HCEC 1CT (cell line): Measurements from ENCODE around the gene SLC66A2.
A peak's percentile ranks its signal among the peaks of the same experiment; 100 is the strongest.

Experiments
- DNase-seq: peaks from one replicate; pipeline ENCODE4 v3.0.0-alpha.2; 2017

Gene SLC66A2

DNA sequence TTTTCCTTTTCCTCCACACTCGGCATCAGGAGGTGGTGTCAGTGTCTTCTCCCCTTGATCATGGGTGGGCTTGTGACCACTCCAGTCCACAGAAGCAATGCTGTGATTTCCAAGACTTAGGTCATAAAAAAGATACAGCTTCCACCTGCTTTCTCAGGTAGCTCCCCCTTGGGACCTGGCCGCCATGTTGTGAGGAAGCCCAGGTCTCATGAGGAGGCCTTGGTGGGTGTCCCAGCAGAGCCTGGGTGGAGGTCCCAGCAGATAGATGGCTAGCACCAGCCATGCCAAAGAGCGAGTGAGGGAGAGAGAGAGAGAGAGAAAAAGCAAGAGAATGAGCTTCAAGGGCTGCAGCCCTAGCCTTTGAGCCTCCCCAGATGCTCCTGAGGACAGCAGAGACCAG is 16.0 kb downstream of the SLC66A2 start:
- no peak for DNase-seq

DNA sequence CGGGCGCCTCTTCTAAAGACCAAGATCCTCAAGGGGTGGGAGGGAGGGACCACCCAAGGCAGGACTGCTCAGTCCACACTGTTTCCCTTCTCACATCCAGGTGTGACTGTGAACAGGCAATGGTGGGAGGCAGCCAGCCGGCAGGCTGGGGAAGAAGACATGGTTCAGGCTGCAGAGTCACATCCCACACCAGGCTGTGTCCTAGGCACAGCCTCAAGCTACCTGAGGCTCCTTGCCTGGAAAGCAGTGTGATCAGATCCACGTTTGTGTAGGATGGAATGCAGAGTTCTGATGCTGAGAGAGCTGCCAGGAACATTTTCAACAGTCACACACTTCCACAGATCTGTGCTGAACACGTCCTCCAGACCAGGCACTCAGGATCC is 16.4 kb downstream of the SLC66A2 start:
- DNase-seq: no peak

DNA sequence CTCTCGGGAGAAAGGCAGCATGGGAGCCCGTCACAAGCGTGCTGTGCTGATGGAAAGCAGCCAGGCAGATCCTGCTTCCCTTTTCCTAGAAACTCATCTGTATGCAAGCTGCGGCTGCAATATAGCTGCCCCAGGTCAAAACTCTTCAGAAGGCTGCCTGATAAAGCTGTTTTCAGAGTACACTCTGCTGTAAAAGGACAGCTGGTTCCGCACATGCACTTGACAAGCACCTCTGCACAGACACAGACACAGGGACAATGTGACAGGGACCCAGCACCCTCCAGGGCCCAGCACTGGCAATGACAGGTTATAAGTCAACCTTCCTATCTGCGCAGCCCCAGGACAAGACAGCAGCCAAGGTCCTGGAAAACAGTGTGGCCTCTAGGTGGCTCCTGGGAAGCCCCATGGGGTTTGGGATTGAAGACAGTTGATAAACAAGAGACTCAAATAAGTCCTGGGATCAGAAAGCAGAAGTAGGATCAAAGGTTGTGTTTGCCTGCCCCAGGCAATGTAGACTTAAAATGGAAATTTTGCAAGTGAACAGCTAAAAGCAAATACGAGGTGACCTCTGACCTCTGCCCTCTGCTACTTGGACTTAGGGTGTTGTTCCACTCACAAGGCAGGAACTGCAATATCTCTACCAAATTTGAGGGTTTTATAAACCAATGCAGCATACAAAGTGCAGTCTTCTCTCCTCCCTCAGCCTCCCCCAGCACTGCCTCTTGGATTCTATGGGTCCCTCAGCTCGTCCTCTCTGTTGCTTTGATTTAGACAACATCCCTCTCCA is 16.9 kb downstream of the SLC66A2 start:
- no peak for DNase-seq

DNA sequence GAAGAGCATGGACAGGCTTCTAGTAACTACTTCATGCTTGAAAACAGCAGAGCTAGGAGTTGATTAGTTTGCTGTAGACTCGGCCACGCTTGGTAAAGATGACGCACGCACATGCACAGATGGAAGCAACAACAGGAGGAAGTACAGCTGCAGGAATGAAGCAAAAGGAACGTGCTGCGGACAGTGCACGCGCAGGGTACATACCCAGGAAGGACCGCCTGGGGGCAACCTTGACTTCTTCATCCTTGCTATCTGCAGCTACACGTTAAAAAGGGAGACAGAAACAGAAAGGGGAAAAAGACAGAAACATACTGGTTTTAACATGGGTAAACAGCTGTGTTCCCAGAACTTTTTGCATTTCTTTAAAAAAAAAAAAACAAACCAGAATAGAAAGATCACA is 17.7 kb downstream of the SLC66A2 start:
- no peak for DNase-seq

DNA sequence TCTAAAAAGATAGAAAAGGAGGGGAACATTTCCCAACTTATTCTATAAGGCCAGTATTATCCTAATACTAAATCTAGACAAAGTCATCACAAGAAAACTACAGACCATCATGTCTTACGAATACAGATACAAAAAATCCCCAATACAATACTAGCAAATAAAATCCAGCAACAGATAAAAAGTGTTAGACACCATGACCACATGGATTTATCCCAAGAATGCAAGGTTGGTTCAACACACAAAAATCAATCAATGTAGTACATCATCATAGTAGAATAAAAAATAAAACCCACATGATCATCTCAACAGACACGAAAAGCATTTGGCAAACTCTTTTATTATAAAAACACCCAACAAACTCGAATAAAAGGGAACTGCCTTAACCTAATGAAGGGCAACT is 18.5 kb downstream of the SLC66A2 start:
- no peak for DNase-seq

DNA sequence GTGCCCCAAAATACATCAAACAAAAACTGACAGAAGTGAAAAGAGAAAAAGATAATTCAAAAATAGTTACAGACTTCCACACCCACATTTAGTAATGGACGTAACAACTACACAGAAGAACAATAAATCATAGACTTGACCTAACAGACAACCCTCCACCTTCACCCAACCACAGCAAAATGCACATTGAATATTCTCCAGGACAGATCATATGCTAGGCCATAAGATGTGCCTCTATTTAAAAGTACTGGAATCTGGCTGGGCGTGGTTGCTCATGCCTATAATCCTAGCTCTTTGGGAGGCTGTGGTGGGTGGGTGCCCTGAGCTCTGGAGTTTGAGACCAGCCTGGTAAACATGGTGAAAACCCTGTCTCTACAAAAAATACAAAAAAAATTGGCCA is 20.0 kb downstream of the SLC66A2 start:
- DNase-seq: no peak

DNA sequence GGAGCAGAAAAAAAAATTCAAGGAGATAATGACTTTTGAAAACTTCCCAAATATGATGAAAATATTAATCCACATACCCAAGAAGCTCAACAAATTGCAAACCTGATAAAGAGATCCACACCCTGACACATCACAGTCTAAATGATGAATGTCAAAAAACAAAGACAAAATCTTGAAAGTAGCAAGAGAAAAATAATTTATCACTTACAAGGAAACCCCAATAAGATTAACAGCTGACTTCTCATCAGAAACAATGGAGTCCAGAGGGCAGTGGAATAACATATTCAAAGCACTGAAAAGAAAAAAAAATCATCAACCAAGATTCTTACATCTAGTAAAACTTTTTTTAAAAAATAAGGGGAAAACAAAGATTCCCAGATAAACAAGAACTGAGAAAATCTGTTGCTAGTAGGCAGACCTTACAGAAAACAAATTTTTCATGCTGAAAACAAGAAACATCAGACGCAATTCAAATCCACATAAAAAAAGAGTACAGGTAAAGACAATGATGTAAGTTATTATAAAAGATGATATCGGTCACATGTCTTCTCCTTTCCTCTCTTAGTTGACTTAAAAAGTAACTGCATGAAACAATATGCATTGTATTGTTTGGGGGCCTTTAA is 21.3 kb downstream of the SLC66A2 start:
- peak; percentile 16 for DNase-seq

DNA sequence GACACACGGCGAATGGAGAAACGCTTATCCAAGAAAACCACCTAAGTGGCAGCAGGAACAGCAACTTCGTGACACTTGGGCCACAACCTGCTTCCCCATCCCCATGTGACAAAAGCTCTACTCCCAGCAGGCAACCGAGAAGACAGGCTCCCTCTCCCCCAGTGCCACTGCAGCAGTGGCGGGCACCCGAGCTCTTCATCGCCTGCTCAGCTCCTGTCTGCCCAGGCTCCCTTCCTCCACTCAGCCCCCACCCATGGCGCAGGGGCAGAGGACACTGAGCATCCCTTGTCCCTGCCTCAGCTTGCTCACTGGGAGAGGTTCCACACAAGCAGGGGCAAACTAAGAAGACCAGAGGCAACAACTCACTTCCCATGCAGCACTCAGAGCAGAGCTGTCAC is 22.9 kb downstream of the SLC66A2 start:
- no peak for DNase-seq

DNA sequence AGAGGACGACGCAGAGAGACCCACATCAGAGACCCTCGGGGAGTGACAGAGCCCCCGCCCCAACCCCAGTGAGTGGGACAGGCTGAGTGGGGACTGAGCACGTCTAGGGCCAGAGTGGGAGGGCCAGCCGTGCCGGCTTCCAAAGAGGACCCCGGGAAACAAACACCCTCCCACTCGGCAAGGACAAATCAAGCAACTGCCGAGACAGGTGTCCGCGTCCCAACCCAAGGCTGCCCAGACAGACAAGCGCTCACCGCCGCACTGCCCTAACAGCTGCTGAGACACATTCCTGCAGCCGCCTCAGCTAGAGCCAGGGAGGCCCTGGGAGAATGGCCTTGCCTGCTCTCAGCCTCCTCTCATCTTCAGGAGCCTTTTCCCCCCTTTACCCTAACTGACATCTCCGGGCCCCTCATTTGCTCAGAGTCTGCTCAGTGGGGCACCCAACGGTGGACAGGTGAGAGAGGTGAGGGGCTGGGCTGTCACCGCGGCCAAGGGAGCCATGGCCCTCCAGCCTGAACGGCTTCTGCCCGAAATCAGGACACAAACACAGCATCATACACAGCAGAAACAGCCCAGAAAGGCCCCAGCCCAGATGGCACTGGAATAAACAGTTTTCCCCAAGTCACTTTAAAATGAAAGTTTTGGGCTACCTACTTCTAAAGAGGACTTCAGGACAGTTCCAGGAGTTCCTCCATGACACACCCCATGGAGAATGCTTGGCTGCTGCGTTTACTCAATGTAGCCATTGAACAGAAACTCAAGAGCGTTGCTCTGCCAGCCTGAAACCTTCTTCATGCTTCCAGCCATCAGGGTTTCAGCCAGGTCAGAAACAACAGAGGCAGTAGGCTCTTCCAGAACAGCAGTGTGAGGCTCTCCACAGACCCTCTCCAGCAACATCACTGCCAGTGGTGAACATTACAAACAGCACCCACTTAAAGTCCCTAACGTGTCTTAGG is 23.6 kb downstream of the SLC66A2 start:
- no peak for DNase-seq

DNA sequence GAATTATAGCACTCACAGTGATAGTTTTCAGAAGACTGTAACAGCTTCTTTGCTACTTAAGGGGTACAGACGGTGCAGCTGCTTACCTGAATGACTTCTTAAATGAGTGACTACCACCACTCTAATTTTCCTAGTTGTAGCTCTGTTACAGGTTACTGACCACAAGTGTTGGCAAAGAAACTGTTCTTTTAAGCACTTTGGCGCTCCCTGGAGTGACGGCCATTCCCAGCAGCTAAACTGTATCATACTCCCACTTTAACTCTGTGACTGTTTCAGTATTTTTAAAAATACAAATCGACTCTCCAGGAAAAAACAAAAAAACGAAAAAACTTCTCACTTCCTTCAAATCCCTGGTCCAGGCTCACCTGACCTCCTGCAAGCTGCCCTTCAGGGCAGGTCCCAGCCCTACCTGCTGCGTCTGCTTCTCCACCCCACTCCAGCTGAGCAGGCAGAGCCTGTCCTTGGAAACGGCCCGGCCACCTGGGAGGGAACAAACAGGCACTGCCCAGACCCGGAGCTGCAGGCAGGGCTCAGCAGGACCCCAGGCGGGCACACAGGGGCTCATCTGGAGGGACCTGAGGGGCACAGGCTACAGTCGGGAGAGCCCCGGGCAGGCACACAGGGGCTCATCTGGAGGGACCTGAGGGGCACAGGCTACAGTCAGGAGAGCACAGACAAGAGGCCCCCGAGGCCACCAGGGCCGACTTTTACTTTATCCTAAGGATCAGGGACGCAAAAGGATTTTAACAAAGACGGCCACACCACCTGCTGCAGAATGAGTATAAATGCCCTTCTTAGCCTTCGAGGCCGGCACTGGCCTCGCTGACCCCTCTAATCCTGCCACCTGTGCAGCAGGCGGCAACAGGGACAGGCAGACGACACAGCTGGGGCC is 24.5 kb downstream of the SLC66A2 start:
- DNase-seq: no peak

DNA sequence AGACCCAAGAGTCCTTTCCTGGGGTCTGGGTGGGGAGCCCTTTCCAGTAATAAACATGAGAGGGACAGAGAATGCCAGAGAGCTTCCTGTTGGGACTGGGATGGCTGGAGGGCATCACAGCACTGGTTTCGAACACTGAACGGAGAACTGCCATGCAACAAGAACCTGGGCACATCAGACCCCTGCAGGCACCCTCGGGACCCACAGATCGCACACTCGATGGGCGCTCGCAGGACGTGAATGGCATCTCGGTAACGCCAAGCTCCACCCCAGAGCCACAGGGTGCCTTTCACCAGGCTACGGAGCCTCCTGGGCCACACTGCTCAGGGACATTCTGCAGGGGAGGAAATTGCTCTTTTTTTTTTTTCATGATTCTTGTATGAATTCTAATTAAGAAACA is 25.1 kb downstream of the SLC66A2 start:
- DNase-seq: no peak

DNA sequence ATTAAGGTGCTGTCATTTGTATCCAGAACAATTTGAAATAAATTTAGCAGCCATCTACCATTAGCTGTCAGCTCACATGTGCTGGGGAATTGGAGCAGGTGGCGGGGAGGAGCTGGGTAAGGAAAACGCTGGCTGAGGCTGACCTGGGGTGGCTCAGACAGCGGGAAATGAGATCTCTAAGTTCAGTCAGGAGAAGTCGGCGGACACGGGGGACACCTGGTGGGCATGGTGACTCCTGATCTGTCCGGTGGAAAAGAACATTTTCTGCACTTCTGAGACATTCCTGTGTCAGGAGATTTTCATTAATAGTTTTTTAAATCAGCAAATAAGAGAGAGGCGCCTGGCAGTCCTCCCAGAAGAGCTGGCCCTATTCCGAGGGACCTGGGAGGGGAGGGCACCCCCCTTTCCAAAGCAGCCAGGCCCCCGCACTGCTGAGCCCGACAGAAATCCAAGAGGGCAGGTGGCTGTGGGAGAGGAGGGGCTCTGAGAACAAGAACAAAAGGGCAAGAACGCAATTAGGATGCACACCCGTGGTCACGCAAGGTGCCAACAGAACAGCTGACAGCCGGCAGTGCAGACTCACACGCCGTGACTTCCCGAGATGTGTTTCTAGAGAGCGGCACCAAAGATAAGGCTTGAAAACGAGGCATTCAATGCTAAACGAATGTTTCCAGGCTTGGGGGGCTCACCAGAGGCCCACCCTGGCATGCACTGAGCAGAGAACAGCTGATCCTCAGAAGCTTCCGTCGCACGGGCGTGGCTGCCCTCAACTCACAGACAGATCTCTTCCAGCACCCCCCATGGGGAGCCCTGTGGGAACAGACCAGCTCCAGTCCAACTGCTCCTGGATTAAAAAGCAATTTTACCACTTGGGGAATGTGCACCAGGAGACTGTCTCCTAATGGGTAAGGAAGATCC is 26.4 kb downstream of the SLC66A2 start:
- DNase-seq: no peak

DNA sequence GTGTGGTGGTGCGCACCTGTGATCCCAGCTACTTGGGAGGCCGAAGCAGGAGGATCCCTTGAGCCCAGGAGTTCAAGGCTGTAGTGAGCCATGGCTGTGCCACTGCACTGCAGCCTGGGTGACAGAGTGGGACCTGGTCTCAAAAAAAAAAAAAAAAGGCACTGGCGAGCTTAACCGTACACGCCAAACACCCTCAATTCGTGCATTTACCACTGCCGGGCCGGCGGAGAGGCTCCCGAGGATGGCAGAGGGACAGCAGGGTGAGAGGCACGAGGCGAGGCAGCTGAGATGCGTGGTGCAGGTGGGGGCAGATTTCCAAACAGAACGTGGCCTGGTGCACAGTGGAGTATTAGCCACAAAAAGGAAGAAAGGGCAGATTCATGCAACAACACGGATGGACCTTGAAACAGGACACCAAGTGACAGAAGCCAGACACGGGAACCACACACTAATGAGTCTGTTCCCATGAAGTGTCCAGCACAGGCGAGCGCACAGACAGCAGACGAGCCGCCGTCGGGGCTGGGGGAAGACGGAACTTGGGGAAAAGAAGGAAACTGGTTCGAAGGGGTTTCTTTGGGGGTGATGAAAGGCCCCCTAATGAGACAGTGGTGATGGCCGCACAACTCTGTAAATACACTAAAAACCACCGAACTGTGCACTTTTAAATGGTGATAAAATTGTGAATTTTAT is 27.4 kb downstream of the SLC66A2 start:
- DNase-seq: no peak

DNA sequence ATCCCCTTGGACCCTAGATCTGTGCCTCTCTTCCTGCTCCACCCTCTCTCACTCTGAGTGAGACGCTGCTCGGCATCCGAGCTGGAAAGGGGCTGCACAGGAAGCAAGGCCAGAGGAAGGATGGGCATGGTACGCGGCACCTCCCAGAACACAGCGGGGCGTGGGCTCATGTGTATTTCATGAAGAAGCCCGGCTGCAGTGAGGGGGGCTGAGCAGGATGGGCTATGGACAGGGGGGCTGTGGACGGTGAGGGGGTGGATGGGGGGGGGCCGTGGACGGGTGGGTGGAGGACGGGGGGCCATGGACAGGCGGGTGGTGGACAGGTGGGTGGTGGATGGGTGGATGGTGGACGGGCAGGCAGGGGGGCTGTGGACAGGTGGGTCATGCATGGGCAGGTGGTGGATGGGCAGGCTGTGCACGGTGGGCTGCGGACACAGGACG is 28.5 kb downstream of the SLC66A2 start:
- DNase-seq: no peak

DNA sequence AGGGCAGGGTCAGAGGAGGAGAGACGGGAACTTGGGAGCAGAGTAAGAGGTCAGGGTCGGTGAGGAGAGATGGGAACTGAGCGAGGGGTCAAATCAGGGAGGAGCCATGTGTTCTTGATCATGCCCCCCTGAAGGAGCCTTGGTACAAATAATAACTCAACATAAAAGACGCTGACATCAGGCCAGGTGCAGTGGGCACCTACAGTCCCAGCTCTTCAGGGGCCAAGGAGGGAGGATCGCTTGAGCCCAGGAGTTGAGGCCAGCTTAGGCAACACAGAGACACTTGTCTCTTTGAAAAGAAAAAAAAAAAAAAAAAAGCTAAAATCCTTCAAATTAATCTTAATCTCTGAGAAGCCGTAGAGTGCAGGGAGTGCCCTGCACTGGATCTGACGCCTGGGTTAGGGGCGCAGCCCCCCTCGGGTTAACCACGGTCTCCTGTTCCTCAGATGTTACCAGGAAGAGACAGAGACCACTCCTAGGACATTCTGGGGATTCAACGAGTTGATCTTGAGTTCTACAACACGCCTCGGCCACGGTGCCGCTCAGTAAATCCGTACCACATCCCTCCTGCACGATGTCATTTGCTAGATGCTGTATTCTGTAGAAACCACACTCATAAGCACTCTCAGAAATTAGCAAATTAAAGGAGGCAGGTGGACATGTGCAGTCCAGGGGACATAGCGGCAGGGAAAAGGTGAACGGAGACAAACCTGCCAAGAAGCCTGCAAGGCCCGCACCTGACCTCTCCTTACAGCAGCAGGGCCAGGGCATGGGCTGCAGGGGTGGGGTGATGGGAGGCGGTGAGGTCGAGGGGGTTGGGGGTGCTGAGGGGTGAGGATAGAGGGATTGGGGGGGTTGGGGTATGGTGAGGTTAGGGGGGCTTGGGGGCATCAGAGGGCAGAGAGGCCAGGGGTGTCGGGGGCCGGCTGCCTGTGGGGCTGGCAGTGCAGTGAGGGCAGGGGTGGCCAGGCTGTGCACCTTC is 29.2 kb downstream of the SLC66A2 start:
- no peak for DNase-seq

DNA sequence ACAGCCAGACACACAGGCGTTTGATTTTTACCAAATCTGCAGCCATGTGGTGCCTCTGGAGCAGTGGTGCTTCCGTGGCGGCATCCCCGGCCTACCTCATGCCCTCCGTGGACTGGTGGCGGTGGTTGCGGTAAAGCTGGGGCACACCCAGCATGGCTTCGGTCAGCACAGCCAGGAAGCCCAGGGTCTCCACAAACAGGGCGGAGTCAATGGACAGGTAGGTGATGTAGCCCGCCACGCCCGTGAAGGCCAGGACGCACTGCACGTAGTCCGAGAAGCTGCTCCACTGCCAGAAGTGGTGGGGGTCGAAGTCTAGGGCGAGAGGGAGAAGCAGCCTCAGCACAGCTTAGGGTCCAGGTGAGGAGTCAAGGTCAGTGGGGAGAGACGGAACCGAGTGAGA is 32.4 kb downstream of the SLC66A2 start:
- no peak for DNase-seq

DNA sequence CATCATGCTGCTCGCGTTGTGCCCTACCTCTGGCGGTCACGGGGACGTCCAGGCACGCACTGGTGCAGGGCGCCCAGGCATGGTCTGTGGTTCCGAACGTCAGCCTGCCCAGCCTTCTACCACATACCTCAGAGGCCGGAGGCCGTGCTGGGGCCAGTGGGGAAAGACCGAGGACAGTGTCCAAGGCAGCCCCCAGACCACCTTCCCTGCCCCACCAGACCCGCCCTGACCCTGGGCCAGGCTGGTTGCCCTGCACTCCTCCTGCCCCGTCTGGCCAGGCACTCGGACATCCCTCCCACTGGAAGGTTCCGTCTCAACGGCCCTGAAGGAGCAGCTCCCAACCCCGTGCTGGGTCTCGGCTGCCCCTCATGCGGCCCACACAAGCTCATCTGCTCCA is 32.8 kb downstream of the SLC66A2 start:
- DNase-seq: no peak

DNA sequence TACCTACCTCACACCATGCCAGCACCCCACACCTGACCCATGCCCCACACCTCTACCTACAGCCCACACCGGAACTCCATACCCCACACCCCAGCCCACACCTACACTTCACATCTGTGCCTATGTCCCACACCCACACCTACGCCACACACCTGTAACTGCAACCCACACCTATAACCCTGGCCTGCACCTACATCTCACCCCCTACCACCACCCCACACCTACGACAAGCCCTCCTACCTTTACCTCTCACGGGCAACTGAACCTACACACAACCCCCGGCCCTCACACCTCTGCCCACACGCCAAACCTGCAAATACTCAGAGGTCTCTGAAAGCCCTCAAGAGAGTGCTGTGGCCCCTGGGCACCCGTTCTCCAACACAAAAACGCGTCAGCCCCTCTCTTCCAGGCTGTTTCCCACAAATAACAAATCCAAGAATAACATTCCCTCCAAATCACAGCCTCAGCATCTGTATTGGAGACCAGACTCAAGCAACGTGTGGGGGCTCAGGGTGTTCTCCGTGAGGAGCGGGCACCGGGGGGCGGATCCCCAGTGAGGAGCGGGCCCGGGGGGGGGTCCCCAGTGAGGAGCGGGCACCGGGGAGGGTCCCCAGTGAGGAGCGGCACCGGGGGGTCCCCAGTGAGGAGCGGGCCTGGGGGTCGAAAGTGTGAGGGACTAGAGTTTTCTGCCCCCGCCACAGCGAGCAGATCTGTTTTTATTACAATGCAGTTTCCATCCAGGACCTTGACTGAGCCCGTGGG is 33.4 kb downstream of the SLC66A2 start:
- no peak for DNase-seq
